AG09309 (cell line): Measurements from ENCODE around the gene FMNL1.
A peak's percentile ranks its signal among the peaks of the same experiment; 100 is the strongest.

ENCODE experiments used
- DNase-seq: peaks from one replicate; pipeline ENCODE4 v3.0.0-alpha.2; 2010; ENCODE audit warnings: low read depth
- H3K4me3 ChIP-seq: 2 replicates; pipeline ENCODE4 v1.5.1; 2011; ENCODE audit warnings: mild to moderate bottlenecking, low read depth, low read length, moderate library complexity; ENCODE audit not compliant: control insufficient read depth
- TF ChIP-seq, protein P1 (sequence below): IDR thresholded peaks from 2 replicates; pipeline ENCODE4 v1.5.1; 2011; ENCODE audit warnings: mild to moderate bottlenecking, low read depth, low read length, inconsistent platforms; ENCODE audit not compliant: insufficient read depth, control insufficient read depth; ENCODE audit errors: missing control alignments

Gene FMNL1

DNA sequence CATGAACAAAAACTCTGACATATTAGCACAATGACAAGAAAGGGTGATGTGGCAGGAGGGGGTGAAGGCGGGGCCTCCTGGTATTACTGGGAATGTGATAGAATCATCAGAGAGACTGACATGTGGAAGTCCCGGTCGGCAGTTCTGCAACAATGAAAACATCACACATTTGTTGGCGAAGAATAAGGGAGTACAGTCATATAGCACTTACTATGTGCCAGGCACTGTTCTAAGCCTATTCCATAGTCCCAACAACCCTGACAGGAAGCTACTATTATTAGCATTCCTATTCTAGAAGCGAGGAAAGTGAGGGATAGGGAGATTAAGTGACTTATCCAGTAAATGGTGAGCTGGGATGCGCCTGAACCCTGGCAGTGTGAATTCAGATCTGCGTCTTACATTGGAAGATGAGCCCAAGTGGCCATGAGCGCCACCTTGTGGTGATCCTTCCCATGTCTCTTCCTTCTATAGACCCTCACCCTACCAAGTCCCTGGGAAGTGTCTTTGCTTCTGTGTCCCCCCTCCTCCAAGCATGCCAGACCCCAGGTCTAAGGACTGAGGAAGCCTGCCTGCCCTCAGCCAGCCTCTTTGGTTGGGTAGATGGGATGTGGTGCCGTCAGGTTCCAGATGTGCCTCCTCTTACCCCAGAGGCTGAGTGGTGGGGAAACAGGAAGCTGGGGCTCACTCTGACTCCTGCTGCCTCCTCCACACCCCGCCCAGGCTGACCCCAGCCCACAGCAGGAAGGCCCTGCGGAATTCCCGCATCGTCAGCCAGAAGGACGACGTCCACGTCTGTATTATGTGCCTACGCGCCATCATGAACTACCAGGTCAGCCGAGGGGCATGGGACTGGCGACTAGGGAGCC is 14.0 kb downstream of the FMNL1 start:
- peak; percentile 28 for DNase-seq
- TF ChIP-seq, protein P1, sequence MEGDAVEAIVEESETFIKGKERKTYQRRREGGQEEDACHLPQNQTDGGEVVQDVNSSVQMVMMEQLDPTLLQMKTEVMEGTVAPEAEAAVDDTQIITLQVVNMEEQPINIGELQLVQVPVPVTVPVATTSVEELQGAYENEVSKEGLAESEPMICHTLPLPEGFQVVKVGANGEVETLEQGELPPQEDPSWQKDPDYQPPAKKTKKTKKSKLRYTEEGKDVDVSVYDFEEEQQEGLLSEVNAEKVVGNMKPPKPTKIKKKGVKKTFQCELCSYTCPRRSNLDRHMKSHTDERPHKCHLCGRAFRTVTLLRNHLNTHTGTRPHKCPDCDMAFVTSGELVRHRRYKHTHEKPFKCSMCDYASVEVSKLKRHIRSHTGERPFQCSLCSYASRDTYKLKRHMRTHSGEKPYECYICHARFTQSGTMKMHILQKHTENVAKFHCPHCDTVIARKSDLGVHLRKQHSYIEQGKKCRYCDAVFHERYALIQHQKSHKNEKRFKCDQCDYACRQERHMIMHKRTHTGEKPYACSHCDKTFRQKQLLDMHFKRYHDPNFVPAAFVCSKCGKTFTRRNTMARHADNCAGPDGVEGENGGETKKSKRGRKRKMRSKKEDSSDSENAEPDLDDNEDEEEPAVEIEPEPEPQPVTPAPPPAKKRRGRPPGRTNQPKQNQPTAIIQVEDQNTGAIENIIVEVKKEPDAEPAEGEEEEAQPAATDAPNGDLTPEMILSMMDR = peak; percentile 81
- no peak overlapping the region for H3K4me3 ChIP-seq

DNA sequence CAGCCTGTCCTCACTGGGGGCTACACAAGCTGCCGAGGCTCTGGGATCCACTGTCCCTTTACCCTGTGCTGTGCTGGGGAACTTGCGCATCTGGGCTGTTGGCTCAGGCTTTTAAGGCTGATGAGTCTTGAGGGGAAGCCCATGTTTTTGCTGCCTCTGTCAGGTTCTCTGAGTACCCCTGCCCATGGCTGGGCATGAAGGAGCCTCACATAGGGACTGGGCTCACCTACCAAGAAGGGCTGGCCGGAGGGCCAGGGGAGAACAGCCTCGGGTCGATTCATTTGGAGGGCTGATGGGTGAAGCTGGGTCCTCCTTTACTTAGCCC is 14.6 kb downstream of the FMNL1 start:
- TF ChIP-seq, protein P1 = no peak
- no peak for DNase-seq
- no peak overlapping the region for H3K4me3 ChIP-seq

DNA sequence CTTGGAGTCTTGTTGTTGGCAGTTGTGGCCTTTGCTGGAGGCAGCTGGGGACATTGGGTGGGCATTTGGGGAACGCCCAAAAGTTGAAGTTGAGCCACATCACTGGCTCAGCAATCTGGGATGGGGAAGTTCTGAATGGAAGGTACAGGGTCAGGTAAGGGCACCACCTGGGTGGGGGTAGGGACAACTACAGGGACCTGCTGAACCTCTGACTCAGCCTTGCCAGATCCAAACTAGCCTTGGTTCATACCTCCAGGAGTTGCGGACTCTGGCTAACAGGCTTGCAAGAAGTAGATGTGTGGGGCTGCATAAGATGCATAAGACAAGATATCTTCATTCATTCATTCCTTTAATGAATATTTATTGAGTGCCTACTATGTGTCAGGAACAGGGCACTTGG is 16.0 kb downstream of the FMNL1 start:
- no peak for DNase-seq
- H3K4me3 ChIP-seq = no peak overlapping the region
- TF ChIP-seq, protein P1 = no peak

DNA sequence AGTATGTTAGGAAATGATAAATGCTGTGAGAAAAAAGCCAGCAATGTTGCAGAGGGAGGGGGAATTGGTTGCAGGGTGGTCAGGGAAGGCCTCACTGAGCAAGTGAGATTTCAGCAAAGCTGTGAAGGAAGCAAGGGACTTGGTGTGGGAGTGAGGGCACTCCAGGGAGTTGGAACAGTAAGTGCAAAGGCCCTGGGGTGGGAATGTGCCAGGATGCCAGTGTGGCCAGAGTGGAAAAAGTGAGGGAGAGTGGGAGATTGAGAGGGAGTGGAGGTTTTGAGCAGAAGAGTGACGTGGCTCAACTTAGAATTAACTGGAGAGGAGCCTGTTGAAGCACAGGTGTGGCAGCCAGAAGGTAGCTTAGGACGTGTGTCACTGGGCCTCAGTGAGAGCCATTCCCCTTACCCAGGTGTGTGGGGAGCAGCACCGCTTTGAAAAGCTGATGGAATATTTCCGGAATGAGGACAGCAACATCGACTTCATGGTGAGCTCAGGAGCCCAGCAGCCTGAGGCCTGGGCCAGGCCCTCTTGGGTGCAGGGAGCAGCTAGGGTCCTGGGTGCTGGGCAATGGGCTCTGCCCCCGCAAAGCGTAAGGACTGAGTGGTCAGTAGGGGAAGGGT is 16.6 kb downstream of the FMNL1 start:
- TF ChIP-seq, protein P1 = no peak
- no peak overlapping the region for H3K4me3 ChIP-seq
- no peak for DNase-seq

DNA sequence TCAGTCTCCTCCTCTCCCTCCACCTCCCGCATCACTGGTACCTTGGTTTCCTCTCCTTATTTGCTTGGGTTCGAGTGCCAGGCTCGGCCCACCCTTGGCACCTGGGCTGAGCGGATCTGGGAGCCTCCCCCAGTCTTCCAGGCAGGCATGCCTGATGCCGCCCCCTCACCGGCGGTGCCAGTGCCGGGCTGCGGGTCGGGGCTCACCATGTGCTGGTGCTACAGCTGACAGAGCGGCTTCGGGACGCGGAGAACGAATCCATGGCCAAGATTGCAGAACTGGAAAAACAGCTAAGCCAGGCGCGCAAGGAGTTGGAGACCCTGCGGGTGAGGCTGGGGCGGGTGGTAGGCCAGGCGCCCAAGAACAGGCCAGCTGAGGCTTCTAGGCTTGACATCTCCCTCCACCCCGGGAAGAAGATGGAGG is 19.2 kb downstream of the FMNL1 start:
- H3K4me3 ChIP-seq = no peak overlapping the region
- DNase-seq = no peak
- TF ChIP-seq, protein P1 = no peak

DNA sequence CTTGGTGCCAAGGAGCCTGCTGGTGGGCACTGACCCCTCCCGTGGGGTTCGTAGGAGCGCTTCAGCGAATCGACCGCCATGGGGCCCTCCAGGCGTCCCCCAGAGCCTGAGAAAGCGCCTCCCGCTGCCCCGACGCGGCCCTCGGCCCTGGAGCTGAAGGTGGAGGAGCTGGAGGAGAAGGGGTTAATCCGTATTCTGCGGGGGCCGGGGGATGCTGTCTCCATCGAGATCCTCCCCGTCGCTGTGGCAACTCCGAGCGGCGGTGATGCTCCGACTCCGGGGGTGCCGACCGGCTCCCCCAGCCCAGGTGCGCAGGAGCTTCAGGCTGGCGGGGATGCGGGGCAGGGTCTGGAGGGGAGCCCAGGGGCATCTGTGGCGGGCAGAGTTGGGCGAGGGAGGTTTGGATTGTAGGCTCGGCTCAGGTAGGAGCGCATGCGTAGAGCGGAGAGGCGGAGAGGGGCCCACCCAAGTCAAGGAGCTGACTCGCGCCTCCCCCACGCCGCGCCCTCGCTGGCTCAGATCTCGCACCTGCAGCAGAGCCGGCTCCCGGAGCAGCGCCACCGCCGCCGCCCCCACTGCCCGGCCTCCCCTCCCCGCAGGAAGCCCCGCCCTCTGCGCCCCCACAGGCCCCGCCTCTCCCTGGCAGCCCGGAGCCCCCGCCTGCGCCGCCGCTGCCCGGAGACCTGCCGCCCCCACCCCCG is 19.8 kb downstream of the FMNL1 start:
- no peak overlapping the region for H3K4me3 ChIP-seq
- DNase-seq = no peak
- TF ChIP-seq, protein P1 = no peak
